GM12878 (cell line): ENCODE data around the gene CXXC5. TPM values are rescaled to one million over a fixed set of nuclear protein-coding genes. Genes with fewer than 3 reads are reported as not detected.

ENCODE experiments used
- ATAC-seq: fragments of 200-7000 bp; cut with Tn5 transposase; 3 replicates; pipeline ENCODE4 v1.9.1; 2020; ENCODE audit warnings: mild to moderate bottlenecking, moderate library complexity
- BruUV-seq: library from RNA; stranded (reverse); fragments of 400-500 nt; replicated peaks from 2 replicates; lab custom pipeline; 2021; lab: Mats Ljungman, UMichigan
- CTCF ChIA-PET: fragments of 300-600 bp; sonication (Branson Sonifier 250); formaldehyde crosslinking; extraction: SDS; loops from one replicate; lab custom pipeline; 2021; ENCODE audit warnings: inconsistent platforms; lab: Yijun Ruan, JAX
- POLR2A ChIA-PET: fragments of 350-600 bp; formaldehyde crosslinking; extraction: SDS; loops from one replicate; lab custom pipeline; 2021; ENCODE audit warnings: inconsistent platforms; lab: Charles Lee
- RAD21 ChIA-PET: fragments of 300-600 bp; sonication (Branson Sonifier 250); formaldehyde crosslinking; loops from one replicate; lab custom pipeline; 2023; ENCODE audit warnings: antibody characterized with exemption; ENCODE audit not compliant: unreplicated experiment; lab: Charles Lee
- SMC1A ChIA-PET: fragments of 300-600 bp; sonication (Branson Sonifier 250); formaldehyde crosslinking; loops from one replicate; lab custom pipeline; 2023; ENCODE audit not compliant: unreplicated experiment, uncharacterized antibody; lab: Charles Lee
- DNase-seq: peaks from one replicate; pipeline ENCODE4 v3.0.0-alpha.2; 2011; ENCODE audit warnings: low read depth, low spot score
- FAIRE-seq: peaks from 3 replicates; lab custom pipeline; 2011; peaks lifted over from hg19 to GRCh38; lab: Jason Lieb, UNC
- H2AFZ ChIP-seq: 2 replicates; pipeline ENCODE4 v1.6.0; 2011; ENCODE audit warnings: low read depth, low read length, control low read depth; ENCODE audit not compliant: control insufficient read depth
- H3K27ac ChIP-seq: 2 replicates; pipeline ENCODE4 v1.5.1; 2011; ENCODE audit warnings: control low read depth; ENCODE audit not compliant: control insufficient read depth, insufficient read depth
- H3K27me3 ChIP-seq, 2 experiments: replicated peaks in 1 of 2; 2 replicates each; pipeline versions ENCODE4 v1.6.0 to v1.6.1; 2011; ENCODE audit warnings: low read length in 1 of 2; ENCODE audit not compliant: control insufficient read depth in 2 of 2, insufficient read depth in 2 of 2
- H3K36me3 ChIP-seq, 2 experiments: 2 replicates each; pipeline ENCODE4 v1.5.1; 2011; ENCODE audit warnings: low read length in 1 of 2; ENCODE audit not compliant: control insufficient read depth in 2 of 2, insufficient read depth in 2 of 2
- H3K4me1 ChIP-seq: 2 replicates; pipeline ENCODE4 v1.6.1; 2011; ENCODE audit warnings: mild to moderate bottlenecking, low read length, moderate library complexity, mixed read lengths; ENCODE audit not compliant: control insufficient read depth, insufficient read depth
- H3K4me2 ChIP-seq: 2 replicates; pipeline ENCODE4 v1.6.0; 2011; ENCODE audit warnings: control low read depth; ENCODE audit not compliant: control insufficient read depth, insufficient read depth
- H3K4me3 ChIP-seq: fragments of 200-600 bp; sonication (generic); 2 replicates; pipeline ENCODE4 v1.5.1; 2016
- H3K79me2 ChIP-seq: 2 replicates; pipeline ENCODE4 v1.6.0; 2011; ENCODE audit warnings: low read length; ENCODE audit not compliant: control insufficient read depth, insufficient read depth
- H3K9ac ChIP-seq: 2 replicates; pipeline ENCODE4 v1.8.0; 2011; ENCODE audit warnings: low read length, control low read depth, mixed read lengths; ENCODE audit not compliant: control insufficient read depth, insufficient read depth
- H3K9me3 ChIP-seq: replicated peaks from 3 replicates; pipeline ENCODE4 v1.5.1; 2011; ENCODE audit warnings: mild to moderate bottlenecking, low read length; ENCODE audit not compliant: control insufficient read depth, insufficient read depth
- H4K20me1 ChIP-seq: 2 replicates; pipeline ENCODE4 v1.6.0; 2011; ENCODE audit not compliant: control insufficient read depth, insufficient read depth
- CHD4 ChIP-seq: fragments of 200-600 bp; sonication (generic); IDR thresholded peaks from 2 replicates; pipeline ENCODE4 v1.6.1; 2016; ENCODE audit warnings: mild to moderate bottlenecking
- CTCF ChIP-seq, 3 experiments: IDR thresholded peaks in 2 of 3; conservative IDR thresholded peaks in 1 of 3; 2 replicates each; pipeline ENCODE4 v1.5.1; 2011; ENCODE audit warnings: low read depth in 3 of 3, low read length in 3 of 3, mild to moderate bottlenecking in 3 of 3, control low read depth in 2 of 3, moderate library complexity in 2 of 3, inconsistent platforms in 1 of 3, mixed read lengths in 1 of 3; ENCODE audit not compliant: control insufficient read depth in 2 of 3, insufficient read depth in 1 of 3; ENCODE audit errors: extremely low read depth in 1 of 3
- GATAD2B ChIP-seq: fragments of 450-650 bp; conservative IDR thresholded peaks from 2 replicates; pipeline ENCODE4 v1.6.1; 2017; ENCODE audit warnings: low read depth, mild to moderate bottlenecking, moderate library complexity
- HDAC2 ChIP-seq: fragments of 200-600 bp; sonication (generic); IDR thresholded peaks from 2 replicates; pipeline ENCODE4 v1.6.1; 2017
- HDAC6 ChIP-seq: fragments of 200-600 bp; sonication (generic); IDR thresholded peaks from one replicate; pipeline ENCODE4 v1.8.0; 2017; ENCODE audit warnings: antibody characterized with exemption; ENCODE audit not compliant: unreplicated experiment
- JUNB ChIP-seq: IDR thresholded peaks from 2 replicates; pipeline ENCODE4 v1.6.1; 2016; ENCODE audit warnings: antibody characterized with exemption, mild to moderate bottlenecking
- KDM1A ChIP-seq: fragments of 200-600 bp; sonication (generic); IDR thresholded peaks from 2 replicates; pipeline ENCODE4 v1.6.1; 2016; ENCODE audit warnings: borderline replicate concordance
- NFIC ChIP-seq: IDR thresholded peaks from 2 replicates; pipeline ENCODE4 v1.6.1; 2012; ENCODE audit warnings: low read depth, mild to moderate bottlenecking, inconsistent platforms, low read length, moderate library complexity
- NFYB ChIP-seq: IDR thresholded peaks from 2 replicates; pipeline ENCODE4 v1.6.1; 2011; ENCODE audit warnings: low read depth, mild to moderate bottlenecking, low read length, improper control_type of control experiment, moderate library complexity; ENCODE audit not compliant: insufficient read depth
- NKRF ChIP-seq: fragments of 450-650 bp; conservative IDR thresholded peaks from 2 replicates; pipeline ENCODE4 v1.6.1; 2017; ENCODE audit warnings: mild to moderate bottlenecking, moderate library complexity
- NR2C2 ChIP-seq: IDR thresholded peaks from 2 replicates; pipeline ENCODE4 v1.6.1; 2011; ENCODE audit warnings: borderline replicate concordance, low read depth; ENCODE audit not compliant: control insufficient read depth, insufficient read length
- RUNX3 ChIP-seq: IDR thresholded peaks from 2 replicates; pipeline ENCODE4 v1.6.1; 2012; ENCODE audit warnings: low read length, inconsistent platforms
- SMC3 ChIP-seq: IDR thresholded peaks from 2 replicates; pipeline ENCODE4 v1.6.1; 2011; ENCODE audit warnings: low read length, improper control_type of control experiment, borderline replicate concordance
- SP1 ChIP-seq: IDR thresholded peaks from one replicate; pipeline ENCODE4 v1.6.1; 2011; ENCODE audit warnings: low read depth, low read length
- TAF1 ChIP-seq: IDR thresholded peaks from 2 replicates; pipeline ENCODE4 v1.6.1; 2011; ENCODE audit warnings: mild to moderate bottlenecking, low read depth, low read length, borderline replicate concordance
- TCF3 ChIP-seq: IDR thresholded peaks from 2 replicates; pipeline ENCODE4 v1.6.1; 2012; ENCODE audit warnings: low read depth, mild to moderate bottlenecking, low read length, borderline replicate concordance; ENCODE audit not compliant: insufficient read depth
- WGBS: methylation state at CpG from one replicate; pipeline ENCODE4 v1.1.6; 2016; ENCODE audit warnings: low lambda C conversion rate; ENCODE audit not compliant: insufficient replicate concordance, insufficient coverage; ENCODE audit errors: missing lambda C conversion rate; 5-methylcytosine and 5-hydroxymethylcytosine counted together
- in situ Hi-C: fragments of 300-500 bp; cut with MboI; formaldehyde crosslinking; loops from 9 replicates; pipeline ENCODE4 v1.14.3; 2018; ENCODE audit warnings: mixed read lengths
- intact Hi-C: fragments of 100-400 bp; cut with micrococcal nuclease; formaldehyde crosslinking; loops from one replicate; pipeline ENCODE4 v1.14.2; 2022; ENCODE audit not compliant: unreplicated experiment
- polyA plus RNA-seq, 11 experiments: library from polyadenylated mRNA; depleted of rRNA in 4 of 11; unstranded in 6 of 11; stranded (reverse) in 5 of 11; fragments of >200 nt; fragmentation: Nextera tagmentation in 4 of 11; fragmentation: Illumina TruSeq in 1 of 11; extraction: Ambion mirVana in 4 of 11; extraction: Trizol in 1 of 11; gene quantifications; 1 replicate in 1 of 11; 2 replicates in 10 of 11; pipeline versions ENCODE4 v1.2.1 to v1.2.3, GENCODE V29; 2011 to 2016; ENCODE audit warnings: inconsistent platforms in 2 of 11, missing spikeins in 2 of 11, low read depth in 1 of 11
- total RNA-seq, 4 experiments: library from RNA; depleted of rRNA in 3 of 4; stranded (reverse); fragments of >200 nt in 3 of 4; fragmentation: Illumina TruSeq in 1 of 4; extraction: Trizol in 1 of 4; gene quantifications; 2 replicates each; pipeline versions ENCODE4 v1.2.1 to v1.2.3, GENCODE V29; 2013 to 2021
- TF ChIP-seq, protein P1 (sequence below): fragments of 450-650 bp; IDR thresholded peaks from 2 replicates; pipeline ENCODE4 v1.6.1; 2018; ENCODE audit warnings: borderline replicate concordance, mild to moderate bottlenecking; ENCODE audit not compliant: partially characterized antibody

Gene CXXC5
- total and polyA plus RNA-seq, 10 of the 15 experiments (the other 5 are each of a cell fraction or from before 2014, with no cell fraction given) = 1.8 to 90.8 (median 40.7) TPM

GRCh38 chr5:139664086-139664693, 16.0 kb downstream of the CXXC5 start:
- H3K79me2 ChIP-seq = peaks cover 99% of the 10 kb centered on the region
- H3K4me3 ChIP-seq = no peak overlapping the region; the same call in 1 of the 2 replicates
- CTCF ChIA-PET = interaction anchor here (1.2 to 13.8 kb wide), 4 partner anchors 10 to 101 kb away, joined by 4 to 186 read pairs (median 14); no protein-coding TSS in a partner anchor
- intact Hi-C loops = loop anchor here (5.0 kb wide), 1 partner anchor 207 kb away; no protein-coding TSS in a partner anchor
- DNase-seq = peak; percentile 80
- H3K4me1 ChIP-seq = peaks cover 86% of the 10 kb centered on the region
- peak overlapping the region; percentile 80 for H3K27ac ChIP-seq
- SMC1A ChIA-PET = interaction anchor here (1.0 to 13.6 kb wide), 6 partner anchors 13 to 98 kb away, joined by 3 to 151 read pairs (median 4); partner anchors contain the start of gene CXXC5
- H3K36me3 ChIP-seq = peaks cover 3 to 20% of the 10 kb centered on the region in 2 experiments; a peak in 2 of 4 replicates
- no peaks in the 10 kb centered on the region for H3K9me3 ChIP-seq
- peak overlapping the region; percentile 64 for H3K4me2 ChIP-seq
- RAD21 ChIA-PET = interaction anchor here (0.7 to 14.6 kb wide), 7 partner anchors 12 to 84 kb away, joined by 3 to 186 read pairs (median 4); no protein-coding TSS in a partner anchor
- peak overlapping the region; percentile 9; the same call in 1 of the 2 replicates for H3K9ac ChIP-seq
- H2AFZ ChIP-seq = no peak overlapping the region
- POLR2A ChIA-PET = interaction anchor here (0.6 to 16.9 kb wide), 9 partner anchors 10 to 374 kb away, joined by 3 to 163 read pairs (median 6); partner anchors contain the start of gene CXXC5
- peak; percentile 94 for FAIRE-seq
- peaks cover 4% of the 10 kb centered on the region; the same call in 1 of the 2 replicates for H4K20me1 ChIP-seq
- in situ Hi-C loops = no loop called here
- no peaks in the 10 kb centered on the region for H3K27me3 ChIP-seq
- peak; percentile 51 for ATAC-seq
- WGBS = 2% methylated on average over 9 of the region's 9 CpGs
- BruUV-seq = no TSS peak
- TF ChIP-seq KDM1A (no peak), CHD4 (no peak), RUNX3 (no peak), SP1 (no peak), GATAD2B (peak; percentile 76), TCF3 (peak; percentile 10; the same call in 1 of the 2 replicates), HDAC2 (no peak), JUNB (peak; percentile 56; the same call in 1 of the 2 replicates), SMC3 (no peak), NFYB (no peak), NFIC (no peak), NR2C2 (no peak), HDAC6 (no peak), CTCF (IDR thresholded peaks at IDR 0.05 in 2 of 3, conservative IDR thresholded peaks at IDR 0.05 in 1 of 3; ENCODE audit: control insufficient read depth in 2 of 3, extremely low read depth in 1 of 3, insufficient read depth in 1 of 3, low read depth in 3 of 3, low read length in 3 of 3) (no peak), NKRF (0 out of 2 replicates have a peak, but pooled peaks have one; percentile 49), TAF1 (no peak)
- TF ChIP-seq, protein P1, sequence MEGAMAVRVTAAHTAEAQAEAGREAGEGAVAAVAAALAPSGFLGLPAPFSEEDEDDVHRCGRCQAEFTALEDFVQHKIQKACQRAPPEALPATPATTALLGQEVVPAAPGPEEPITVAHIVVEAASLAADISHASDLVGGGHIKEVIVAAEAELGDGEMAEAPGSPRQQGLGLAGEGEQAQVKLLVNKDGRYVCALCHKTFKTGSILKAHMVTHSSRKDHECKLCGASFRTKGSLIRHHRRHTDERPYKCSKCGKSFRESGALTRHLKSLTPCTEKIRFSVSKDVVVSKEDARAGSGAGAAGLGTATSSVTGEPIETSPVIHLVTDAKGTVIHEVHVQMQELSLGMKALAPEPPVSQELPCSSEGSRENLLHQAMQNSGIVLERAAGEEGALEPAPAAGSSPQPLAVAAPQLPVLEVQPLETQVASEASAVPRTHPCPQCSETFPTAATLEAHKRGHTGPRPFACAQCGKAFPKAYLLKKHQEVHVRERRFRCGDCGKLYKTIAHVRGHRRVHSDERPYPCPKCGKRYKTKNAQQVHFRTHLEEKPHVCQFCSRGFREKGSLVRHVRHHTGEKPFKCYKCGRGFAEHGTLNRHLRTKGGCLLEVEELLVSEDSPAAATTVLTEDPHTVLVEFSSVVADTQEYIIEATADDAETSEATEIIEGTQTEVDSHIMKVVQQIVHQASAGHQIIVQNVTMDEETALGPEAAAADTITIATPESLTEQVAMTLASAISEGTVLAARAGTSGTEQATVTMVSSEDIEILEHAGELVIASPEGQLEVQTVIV = no peak
